Omental fat pad (tissue), 4 donors: ENCODE data around the gene ANKRD26. TPM values are rescaled to one million over a fixed set of nuclear protein-coding genes. Genes with fewer than 3 reads are reported as not detected.

Source experiments
- ATAC-seq: fragments of 150-250 bp; one replicate; pipeline ENCODE4 v1.9.1; 2016; ENCODE audit warnings: mild to moderate bottlenecking, moderate library complexity; ENCODE audit not compliant: low FRiP score
- DNase-seq: peaks from one replicate; pipeline ENCODE4 v3.0.0-alpha.2; 2019; ENCODE audit warnings: low spot score
- total RNA-seq, 4 donors: library from RNA; depleted of rRNA; stranded (reverse); fragments of >200 nt; gene quantifications; one replicate each; pipeline ENCODE4 v1.1.0, GENCODE V29; 2016
- TF ChIP-seq, protein P1 (sequence below), 3 donors: fragments of 450-650 bp; IDR thresholded peaks; one replicate each; pipeline ENCODE4 v1.5.1; 2016 to 2017; ENCODE audit warnings: antibody characterized with exemption in 3 of 3, mild to moderate bottlenecking in 3 of 3, moderate library complexity in 2 of 3

Gene ANKRD26
- total RNA-seq, 4 donors from 2014 or later = 3.4 to 9.1 (median 6.0) TPM

DNA sequence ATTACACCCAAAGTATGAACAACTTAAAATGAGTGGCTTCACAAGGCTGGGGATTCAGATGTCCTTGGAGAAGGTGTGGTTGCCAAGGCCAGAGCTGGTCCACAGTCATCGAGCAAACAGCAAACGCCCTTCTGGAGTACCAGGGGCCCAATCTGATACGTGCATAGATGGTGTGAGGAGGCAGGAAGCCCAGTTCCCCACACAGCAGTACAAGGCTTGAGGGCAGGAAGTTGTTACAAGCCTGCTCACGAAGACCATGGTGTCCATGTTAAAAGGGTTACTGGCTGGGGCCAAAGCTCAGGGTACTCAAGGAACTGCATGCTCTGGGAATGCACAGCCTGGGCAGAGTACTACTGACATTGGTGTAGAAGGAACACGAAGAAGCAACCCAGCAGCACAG is 4.6 kb upstream of the ANKRD26 start:
- DNase-seq = no peak
- TF ChIP-seq, protein P1, sequence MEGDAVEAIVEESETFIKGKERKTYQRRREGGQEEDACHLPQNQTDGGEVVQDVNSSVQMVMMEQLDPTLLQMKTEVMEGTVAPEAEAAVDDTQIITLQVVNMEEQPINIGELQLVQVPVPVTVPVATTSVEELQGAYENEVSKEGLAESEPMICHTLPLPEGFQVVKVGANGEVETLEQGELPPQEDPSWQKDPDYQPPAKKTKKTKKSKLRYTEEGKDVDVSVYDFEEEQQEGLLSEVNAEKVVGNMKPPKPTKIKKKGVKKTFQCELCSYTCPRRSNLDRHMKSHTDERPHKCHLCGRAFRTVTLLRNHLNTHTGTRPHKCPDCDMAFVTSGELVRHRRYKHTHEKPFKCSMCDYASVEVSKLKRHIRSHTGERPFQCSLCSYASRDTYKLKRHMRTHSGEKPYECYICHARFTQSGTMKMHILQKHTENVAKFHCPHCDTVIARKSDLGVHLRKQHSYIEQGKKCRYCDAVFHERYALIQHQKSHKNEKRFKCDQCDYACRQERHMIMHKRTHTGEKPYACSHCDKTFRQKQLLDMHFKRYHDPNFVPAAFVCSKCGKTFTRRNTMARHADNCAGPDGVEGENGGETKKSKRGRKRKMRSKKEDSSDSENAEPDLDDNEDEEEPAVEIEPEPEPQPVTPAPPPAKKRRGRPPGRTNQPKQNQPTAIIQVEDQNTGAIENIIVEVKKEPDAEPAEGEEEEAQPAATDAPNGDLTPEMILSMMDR (IDR thresholded peaks at IDR 0.05) = no peak
- no peak for ATAC-seq

DNA sequence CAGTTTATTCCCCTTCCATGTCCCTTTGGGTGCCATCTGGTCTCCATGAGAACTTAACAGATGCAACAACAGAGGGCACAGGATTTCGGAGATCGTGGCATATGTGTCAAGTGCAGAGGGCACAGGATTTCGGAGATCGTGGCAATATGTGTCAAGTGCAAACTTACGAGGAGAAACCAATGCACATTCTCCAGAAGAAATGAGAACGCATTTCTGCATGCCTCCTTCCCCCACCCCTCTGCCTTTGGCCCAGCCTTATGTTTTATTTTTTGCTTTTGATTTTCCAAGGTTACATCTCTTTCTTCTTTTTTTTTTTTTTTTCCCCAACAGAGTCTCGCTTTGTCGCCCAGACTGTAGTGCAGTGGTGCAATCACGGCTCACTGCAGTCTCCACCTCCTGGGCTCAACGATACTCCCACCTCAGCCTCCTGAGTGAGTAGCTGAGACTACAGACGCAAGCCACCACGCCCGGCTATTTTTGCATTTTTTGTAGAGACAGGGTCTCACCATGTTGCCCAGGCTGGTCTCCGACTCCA is 586 bp upstream of the ANKRD26 start:
- TF ChIP-seq, protein P1 (IDR thresholded peaks at IDR 0.05) = no peak
- DNase-seq (no peak), ATAC-seq (no peak)

DNA sequence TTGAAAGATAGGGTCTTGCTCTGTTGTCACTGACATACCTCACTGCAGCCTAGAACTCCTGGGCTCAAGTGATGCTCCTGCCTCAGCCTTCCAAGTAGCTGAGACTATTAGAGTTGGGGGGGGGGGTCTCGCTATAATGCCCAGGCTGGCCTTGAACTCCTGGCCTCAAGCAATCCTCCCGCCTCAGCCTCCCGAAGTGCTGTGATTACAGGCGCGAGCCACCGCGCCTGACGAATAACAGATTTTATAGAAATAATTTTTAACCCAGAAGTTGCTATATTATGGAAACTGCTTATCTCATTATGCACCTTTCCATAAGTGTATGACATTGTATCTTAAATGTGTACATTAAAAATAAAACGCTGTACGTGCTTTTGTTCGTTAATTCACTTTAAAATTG is 846 bp downstream of the ANKRD26 start:
- ATAC-seq (no peak), DNase-seq (no peak)
- TF ChIP-seq, protein P1 (IDR thresholded peaks at IDR 0.05) = no peak

DNA sequence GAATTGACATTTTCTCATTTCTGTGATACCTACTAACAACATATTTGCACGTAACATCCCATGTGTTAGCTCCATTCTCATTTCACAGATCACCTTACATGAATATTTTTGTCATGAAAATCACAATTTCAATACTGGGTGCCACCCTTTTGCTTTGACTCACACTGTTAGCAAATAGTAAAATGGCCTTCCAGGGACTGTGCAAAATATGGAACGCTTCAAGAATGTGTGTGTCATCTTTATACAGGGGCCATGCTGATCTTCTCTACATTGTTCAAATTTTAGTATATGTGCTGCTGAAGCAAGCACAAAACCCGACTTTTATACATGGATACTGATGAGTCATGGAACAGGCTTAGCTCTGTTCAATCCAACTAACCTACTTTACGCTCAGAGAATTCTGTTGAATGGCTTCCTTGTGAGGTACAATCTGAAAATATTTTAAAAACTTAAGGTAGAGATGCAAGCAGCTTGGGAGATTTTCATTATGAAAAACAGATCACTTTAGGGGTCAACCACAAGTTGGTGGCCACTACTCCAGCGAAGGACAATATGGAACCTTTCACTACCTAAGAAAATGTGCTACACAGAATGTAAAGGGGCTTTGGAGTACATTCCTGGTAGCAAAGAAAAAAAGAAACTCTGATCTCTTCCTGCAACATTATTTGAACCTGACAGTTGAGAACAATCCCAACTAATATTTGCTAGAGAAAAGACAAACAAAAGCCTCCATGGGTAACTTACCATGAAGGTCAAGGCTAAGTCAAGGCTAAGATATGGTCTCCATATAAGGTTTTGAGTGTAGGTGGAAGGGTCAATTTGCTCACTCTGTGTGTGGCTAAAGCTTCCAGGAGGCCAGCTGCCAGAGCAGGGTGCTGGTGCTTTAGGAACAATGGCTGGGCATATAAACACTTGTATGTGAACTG is 11.9 kb downstream of the ANKRD26 start:
- no peak for DNase-seq
- ATAC-seq = no peak
- TF ChIP-seq, protein P1 (IDR thresholded peaks at IDR 0.05) = no peak

DNA sequence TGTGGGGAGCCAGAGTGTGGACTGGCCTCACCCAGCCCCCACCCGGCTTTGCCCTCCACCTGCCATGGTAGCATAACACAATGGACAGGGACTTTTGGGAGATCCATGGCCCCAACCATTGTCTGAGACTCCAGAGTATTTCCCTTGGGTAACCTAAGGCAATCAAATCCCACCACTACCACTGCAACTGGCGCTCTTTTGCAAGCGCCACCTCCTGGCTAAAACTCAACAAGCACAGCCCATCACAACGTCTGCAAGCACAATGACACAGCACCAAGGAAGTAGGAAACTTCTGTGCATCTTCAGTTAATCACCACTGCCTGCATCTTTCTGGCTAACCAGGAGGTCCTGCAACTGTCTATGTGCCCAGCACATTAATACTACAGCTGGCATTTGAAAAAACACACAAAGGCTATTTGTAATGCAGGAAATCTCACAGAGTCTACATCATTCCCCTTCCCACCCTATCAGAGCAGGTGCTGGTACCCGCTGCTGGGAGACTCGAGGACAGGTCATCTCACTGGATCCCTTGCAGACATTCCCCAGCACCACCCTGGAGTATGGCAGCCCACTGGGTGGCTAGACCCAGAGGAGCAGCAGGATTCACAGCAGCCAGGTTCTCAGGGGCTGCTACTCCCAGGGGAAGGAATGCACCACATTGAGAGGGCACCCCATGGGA is 27.7 kb downstream of the ANKRD26 start:
- no peak for DNase-seq
- ATAC-seq = no peak
- TF ChIP-seq, protein P1 (IDR thresholded peaks at IDR 0.05) = no peak

DNA sequence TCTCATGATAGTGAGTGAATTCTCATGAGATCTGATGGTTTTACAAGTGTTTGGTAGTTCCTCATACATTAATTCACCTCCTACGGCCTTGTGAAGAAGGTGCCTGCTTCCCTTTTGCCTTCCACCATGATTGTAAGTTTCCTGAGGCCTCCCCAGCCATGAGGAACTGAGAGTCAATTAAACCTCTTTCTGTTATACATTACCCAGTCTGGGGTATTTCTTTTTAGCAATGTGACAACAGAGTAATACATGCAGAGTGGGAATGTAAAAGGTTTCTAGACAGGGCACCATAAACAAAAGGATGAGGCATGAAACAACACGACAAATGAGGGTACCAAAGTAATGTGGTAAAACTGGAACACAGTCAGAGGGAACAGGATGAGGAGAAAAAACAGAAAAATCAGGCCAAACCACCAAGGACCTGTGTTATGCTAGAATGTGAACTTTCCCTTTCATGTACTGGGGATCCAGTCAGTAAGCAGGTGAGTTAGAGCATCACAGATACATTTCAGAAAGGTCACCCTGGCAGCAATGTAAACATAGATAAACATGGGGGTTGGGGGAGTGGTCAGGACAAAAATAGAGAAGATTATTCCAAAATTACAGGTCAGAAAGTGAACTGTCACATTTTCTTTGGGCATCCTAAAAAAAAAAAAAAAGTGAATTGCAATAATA is 31.9 kb downstream of the ANKRD26 start:
- TF ChIP-seq, protein P1 (IDR thresholded peaks at IDR 0.05) = no peak
- no peak for ATAC-seq
- no peak for DNase-seq
